GM21529 (cell line): Measurements from ENCODE around the gene RBM20.
"Not testable (repeated sequence)": the region's sequence is repeated elsewhere in the genome, so short reads cannot be mapped to it uniquely, and the experiment has no call there.

Source experiments
- ATAC-seq: cut with Tn5 transposase; IDR thresholded peaks from one replicate; pipeline ENCODE4 v1.9.1; 2021; ENCODE audit not compliant: unreplicated experiment

RBM20 gene

GRCh38 chr10:110643653-110644597, at the start of gene RBM20:
TSS of gene RBM20 (plus strand) at chr10:110644336. CDS start at chr10:110644455, 119 bp downstream.
- ATAC-seq: no peak

- no peak for ATAC-seq
Measured at GRCh38 chr10:110597476-110597875, 46.7 kb upstream of the RBM20 start.

- ATAC-seq: peak; percentile 55
Measured at GRCh38 chr10:110600487-110601101, 43.5 kb upstream of the RBM20 start.

- ATAC-seq: no peak
Measured at GRCh38 chr10:110601581-110601980, 42.6 kb upstream of the RBM20 start.

GRCh38 chr10:110608087-110608486, 36.0 kb upstream of the RBM20 start:
- ATAC-seq: no peak

- no peak for ATAC-seq
Measured at GRCh38 chr10:110609605-110610004, 34.5 kb upstream of the RBM20 start.

- ATAC-seq: peak; percentile 33
Measured at GRCh38 chr10:110610308-110610774, 33.8 kb upstream of the RBM20 start.

- ATAC-seq: not testable (repeated sequence)
Measured at GRCh38 chr10:110610781-110611180, 33.4 kb upstream of the RBM20 start.

GRCh38 chr10:110612087-110612486, 32.0 kb upstream of the RBM20 start:
- ATAC-seq: no peak

GRCh38 chr10:110612629-110613028, 31.5 kb upstream of the RBM20 start:
- no peak for ATAC-seq

GRCh38 chr10:110613341-110613995, 30.7 kb upstream of the RBM20 start:
- ATAC-seq: peak; percentile 20

- peak; percentile 60 for ATAC-seq
Measured at GRCh38 chr10:110613996-110614495, 30.1 kb upstream of the RBM20 start.

- no peak for ATAC-seq
Measured at GRCh38 chr10:110615057-110615747, 28.9 kb upstream of the RBM20 start.

GRCh38 chr10:110616493-110617033, 27.6 kb upstream of the RBM20 start:
- ATAC-seq: no peak

- ATAC-seq: no peak
Measured at GRCh38 chr10:110617425-110618229, 26.5 kb upstream of the RBM20 start.

- ATAC-seq: no peak
Measured at GRCh38 chr10:110618230-110618610, 25.9 kb upstream of the RBM20 start.

- no peak for ATAC-seq
Measured at GRCh38 chr10:110619514-110620397, 24.4 kb upstream of the RBM20 start.

GRCh38 chr10:110620398-110620719, 23.8 kb upstream of the RBM20 start:
- ATAC-seq: no peak

GRCh38 chr10:110623316-110623715, 20.8 kb upstream of the RBM20 start:
- ATAC-seq: not testable (repeated sequence)
